Measurements from ENCODE around the gene DHX58.

GRCh38 chr17:42096360-42097111 lies 16.0 kb downstream of the DHX58 start:
- TF ChIP-seq ZNF549 (tag by site-specific recombination; IDR thresholded peaks at IDR 0.05) (no peak), ZNF138 (tag by site-specific recombination; IDR thresholded peaks at IDR 0.05; ENCODE audit: borderline replicate concordance) (no peak), CTCF (tag by site-specific recombination; IDR thresholded peaks at IDR 0.05) (no peak), ZNF148 (tag by site-specific recombination; IDR thresholded peaks at IDR 0.05; ENCODE audit: borderline replicate concordance) (no peak), ZNF776 (tag by site-specific recombination; IDR thresholded peaks at IDR 0.05; ENCODE audit: borderline replicate concordance) (no peak), ZNF335 (tag by site-specific recombination; conservative IDR thresholded peaks at IDR 0.05) (no peak), ZNF449 (tag by site-specific recombination; IDR thresholded peaks at IDR 0.05) (no peak), GLI4 (tag by site-specific recombination; IDR thresholded peaks at IDR 0.05) (no peak), PATZ1 (tag by site-specific recombination; IDR thresholded peaks at IDR 0.05) (no peak)
